Right renal cortex interstitium (tissue), 3 donors: ENCODE data around the gene LAMA3. TPM values are rescaled to one million over a fixed set of nuclear protein-coding genes. Genes with fewer than 3 reads are reported as not detected.
A peak's percentile ranks its signal among the peaks of the same experiment; 100 is the strongest.

ENCODE experiments used
- DNase-seq, 3 donors: peaks; one replicate each; pipeline ENCODE4 v3.0.0-alpha.2; 2013; ENCODE audit warnings: low read depth in 3 of 3, low spot score in 2 of 3
- polyA plus RNA-seq, 3 donors: library from polyadenylated mRNA; unstranded; fragments of 120-200 nt; gene quantifications; one replicate each; pipeline ENCODE4 v1.2.1, GENCODE V29; 2013; ENCODE audit not compliant: insufficient read length in 3 of 3

The LAMA3 gene
- polyA plus RNA-seq, 3 donors = 1.6 to 2.6 (median 1.8) TPM

DNA sequence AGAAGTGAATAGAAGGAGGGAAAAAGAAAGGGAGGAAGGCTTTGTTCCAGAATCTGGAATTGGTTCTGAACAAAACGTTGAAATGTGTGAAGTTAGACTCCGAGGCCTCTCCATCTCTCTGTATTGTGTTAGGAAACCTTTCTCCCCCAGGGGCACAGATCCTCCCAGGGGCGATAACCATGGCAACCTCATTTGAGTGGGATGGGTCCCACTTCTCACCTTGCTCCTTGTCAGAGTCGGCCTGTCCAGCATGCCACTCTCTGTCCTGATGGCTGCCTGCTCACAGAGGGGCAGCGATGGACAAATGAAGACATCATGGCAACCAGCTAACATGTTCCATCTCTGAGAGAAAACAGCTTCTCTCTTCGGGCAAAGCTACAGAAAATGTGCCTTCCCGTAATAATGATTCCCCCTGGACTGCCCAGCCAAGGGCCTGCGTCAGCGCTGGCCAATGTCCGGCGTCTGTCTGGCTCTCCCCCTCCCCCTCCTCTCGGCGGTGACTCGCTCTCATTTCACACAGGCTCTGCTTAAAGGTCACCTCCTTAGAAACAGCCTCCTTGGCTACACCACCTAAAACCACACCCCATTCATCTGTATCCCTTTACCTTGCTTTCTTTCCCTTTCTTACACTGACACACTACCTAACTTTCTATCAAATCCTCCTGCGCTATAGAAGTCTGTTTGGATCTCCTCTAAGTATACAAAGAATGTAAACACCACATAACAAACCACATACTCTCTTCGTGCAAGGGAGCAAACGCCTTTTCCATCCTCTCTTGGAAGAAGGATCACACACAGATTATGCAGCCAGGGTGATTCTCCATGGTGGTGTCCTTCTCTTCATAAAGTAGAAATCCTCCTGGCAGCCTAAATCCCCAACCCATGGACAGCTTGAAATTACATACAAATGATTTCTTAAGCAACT is 293.2 kb downstream of the LAMA3 start:
- no peak for DNase-seq

- DNase-seq = no peak
These were observed 293.9 kb downstream of the LAMA3 start for GRCh38 chr18:23983112-23983511.

DNA sequence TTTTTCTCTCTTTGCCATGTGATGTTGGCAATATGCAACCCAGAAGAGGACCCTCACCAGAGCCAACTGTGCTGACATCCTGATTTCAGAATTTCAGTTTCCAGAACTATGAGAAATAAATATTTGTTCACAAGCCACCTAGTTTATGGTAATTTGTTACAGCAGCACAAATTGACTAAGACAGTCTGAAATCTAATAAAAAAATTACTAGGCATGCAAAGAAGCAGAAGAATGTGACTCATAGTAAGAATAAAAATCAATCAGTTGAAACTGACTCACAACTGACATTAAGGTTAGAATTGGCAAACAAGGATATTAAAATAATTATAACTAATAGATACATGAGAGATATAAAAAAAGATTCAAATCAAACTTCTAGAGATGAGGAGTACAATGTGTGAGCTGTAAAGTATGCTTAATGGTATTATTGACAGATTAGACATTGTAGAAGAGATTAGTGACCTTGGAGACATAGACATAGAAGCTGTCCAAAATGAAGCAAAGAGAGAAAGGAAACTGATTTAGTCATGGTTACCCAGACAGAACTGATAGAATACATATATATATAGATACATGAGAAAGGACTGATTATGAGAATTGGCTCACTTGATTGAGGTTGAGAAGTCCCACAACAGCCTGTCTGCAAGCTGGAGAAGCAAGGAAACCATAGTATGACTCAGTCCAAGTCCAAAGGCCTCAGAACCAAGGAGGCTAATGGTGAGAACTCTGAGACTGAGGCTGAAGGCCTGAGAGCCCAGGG is 297.5 kb downstream of the LAMA3 start:
- DNase-seq = no peak

- DNase-seq = no peak
These were observed 301.5 kb downstream of the LAMA3 start for GRCh38 chr18:23990474-23991410.

DNA sequence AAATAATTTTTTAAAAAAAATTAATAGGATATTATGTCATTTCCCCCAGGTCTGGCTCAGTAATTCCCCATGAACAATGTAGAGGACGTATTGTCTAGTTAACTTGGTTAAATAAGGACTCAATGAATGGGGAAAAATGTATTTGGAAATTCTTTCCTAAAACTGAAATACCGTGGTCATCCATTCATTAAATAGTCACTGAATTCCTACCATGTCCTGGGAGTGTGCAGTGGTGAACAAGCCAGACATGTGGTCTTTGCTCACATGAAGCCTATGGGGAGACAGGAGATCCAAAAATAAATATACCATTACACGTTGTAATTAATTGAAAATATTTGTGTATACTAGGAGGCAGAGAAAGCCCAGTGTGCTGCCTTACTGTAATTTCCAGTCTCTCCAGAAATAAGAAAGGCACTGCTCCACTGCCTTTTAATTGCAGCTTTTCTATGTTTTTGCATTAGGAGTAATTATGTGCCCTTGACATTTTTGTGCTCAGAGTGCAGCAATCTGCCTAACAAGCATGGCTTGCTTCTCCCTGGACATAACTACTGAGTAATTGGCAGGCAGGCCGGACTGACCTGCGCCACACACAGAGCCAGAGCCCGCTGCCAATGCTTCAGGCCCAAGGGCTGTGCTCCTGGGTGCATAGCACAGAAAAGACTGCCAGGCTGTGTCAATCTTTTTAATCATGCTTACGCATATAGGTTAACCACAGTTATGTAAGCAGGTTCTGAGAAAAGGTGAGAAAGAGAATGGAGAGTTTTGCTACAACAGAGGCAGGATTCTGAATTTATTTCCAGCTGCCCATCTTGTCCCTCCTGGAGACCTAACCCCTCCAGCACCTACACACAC is 303.1 kb downstream of the LAMA3 start:
- DNase-seq = no peak

GRCh38 chr18:23992941-23993280 is 303.7 kb downstream of the LAMA3 start:
- no peak for DNase-seq

DNA sequence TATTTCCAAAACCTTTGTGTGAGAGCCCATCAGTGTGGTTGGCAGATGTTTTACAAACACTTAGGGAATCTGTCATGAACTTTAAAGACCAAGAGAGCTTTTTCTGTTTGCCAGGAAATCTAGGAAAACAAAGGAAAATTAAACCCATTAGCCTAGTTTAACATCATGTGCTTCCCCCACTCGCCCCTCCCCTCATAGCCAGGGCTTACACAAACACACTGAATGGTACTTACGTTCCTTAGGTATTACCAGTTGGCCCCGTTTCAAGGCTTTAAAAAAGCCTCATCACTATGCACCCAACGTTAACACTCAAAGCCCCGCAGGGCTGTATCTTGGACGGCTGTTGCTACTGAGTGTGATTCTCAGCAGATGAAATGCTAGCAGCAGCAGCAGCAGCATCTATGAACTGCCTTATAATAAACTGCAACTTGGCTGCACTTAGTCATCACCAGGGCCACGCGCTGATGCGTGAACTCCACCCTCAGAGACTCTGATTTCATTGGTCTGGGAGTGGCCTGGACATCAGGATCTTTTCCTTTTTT is 305.2 kb downstream of the LAMA3 start:
- DNase-seq = peak in 1 of 3 donors; percentile 36

DNA sequence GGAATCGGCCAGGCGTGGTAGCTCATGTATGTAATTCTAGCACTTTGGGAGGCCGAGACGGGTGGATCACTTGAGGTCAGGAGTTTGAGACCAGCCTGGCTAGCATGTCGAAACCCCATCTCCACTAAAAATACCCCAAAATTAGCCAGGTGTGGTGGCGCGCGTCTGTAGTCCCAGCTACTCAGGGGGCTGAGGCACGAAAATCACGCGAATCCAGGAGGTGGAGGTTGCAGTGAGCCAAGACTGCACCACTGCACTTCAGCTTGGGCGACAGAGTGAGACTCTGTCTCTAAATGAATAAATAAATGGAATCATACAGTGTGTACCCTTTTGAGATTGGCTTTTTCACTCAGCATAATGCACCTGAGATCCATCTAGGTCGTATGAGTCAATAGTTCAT is 305.9 kb downstream of the LAMA3 start:
- DNase-seq = no peak

GRCh38 chr18:23998018-23998417 is 308.8 kb downstream of the LAMA3 start:
- DNase-seq = no peak

GRCh38 chr18:23998820-23999219 is 309.6 kb downstream of the LAMA3 start:
- DNase-seq = no peak

- DNase-seq = no peak
These were observed 311.6 kb downstream of the LAMA3 start for GRCh38 chr18:24000613-24001490.

DNA sequence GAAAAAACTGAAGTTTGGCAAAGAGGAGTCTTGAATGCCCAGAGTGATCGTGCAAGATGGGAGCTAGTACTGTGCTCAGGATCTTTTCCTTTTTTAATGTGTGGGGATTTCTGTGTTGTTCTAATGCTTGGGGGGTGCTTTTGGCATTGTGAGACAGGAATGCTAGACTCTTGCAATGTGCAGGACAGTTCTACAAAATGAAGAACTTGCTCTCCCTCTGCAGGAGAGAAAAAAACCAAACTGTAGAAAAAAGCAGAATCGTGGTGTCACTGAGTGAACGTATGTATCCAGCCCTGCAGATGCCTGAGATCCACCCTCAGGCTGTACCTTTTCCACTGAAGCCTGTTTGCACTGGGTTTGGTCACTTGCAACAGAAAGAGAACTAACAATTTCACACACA is 313.2 kb downstream of the LAMA3 start:
- DNase-seq = no peak

GRCh38 chr18:24003288-24003687 is 314.0 kb downstream of the LAMA3 start:
- DNase-seq = no peak

DNA sequence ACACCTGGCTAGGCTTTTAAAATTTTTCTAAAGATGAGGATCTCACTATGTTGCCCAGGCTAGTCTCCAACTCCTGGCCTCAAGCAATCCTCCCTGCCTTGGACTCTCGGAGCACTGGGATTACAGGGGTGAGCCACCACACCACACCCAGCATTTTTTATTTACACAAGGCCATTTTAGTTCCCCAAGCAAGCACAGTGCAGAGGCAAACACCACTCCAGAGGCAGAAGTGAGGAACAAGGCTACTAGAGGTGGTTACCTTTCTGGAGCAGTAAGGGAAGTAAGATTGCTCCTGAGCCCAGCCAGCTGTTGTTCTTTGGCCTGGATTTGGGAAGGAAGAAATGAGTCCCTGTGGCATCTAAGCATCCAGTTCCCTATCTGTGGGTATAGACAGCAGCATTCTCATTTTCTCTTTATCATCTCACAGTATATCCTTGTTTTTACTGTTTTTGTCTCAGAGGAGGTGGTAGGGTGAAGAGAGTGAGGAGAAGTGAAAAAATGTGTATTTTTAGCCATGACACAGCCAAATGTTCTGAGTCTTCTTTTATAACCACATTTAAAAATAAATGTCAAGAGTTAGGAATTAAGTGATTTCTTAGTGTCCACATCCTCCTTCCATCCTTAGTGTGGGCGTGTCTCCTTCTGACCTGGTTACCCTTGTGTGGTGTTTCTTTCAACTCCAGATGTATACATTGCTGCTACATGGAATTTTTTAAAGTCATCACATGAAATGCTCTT is 314.8 kb downstream of the LAMA3 start:
- no peak for DNase-seq
